Nephron (organoid): ENCODE results near the gene NDUFAF2.

Experiments
- H3K27ac Mint-ChIP-seq, 3 experiments: 2 replicates each; pipeline ENCODE4 v1.8.0; 2020; ENCODE audit warnings: mixed read lengths in 3 of 3, mild to moderate bottlenecking in 2 of 3, moderate library complexity in 1 of 3
- H3K27me3 Mint-ChIP-seq: 2 replicates; pipeline ENCODE4 v1.8.0; 2021; ENCODE audit warnings: low read depth, mild to moderate bottlenecking, moderate library complexity, mixed read lengths
- H3K36me3 Mint-ChIP-seq: 2 replicates; pipeline ENCODE4 v1.8.0; 2020; ENCODE audit warnings: low read depth, mixed read lengths
- H3K4me1 Mint-ChIP-seq: 2 replicates; pipeline ENCODE4 v1.8.0; 2020; ENCODE audit warnings: mixed read lengths
- H3K4me3 Mint-ChIP-seq, 3 experiments: 2 replicates each; pipeline ENCODE4 v1.8.0; 2020; ENCODE audit warnings: mild to moderate bottlenecking in 3 of 3, mixed read lengths in 3 of 3, moderate library complexity in 2 of 3
- H3K9me3 Mint-ChIP-seq: 2 replicates; pipeline ENCODE4 v1.8.0; 2020; ENCODE audit warnings: mixed read lengths
- CTCF ChIP-seq, 3 experiments: fragments of 200-600 bp; sonication (generic); IDR thresholded peaks; one replicate each; pipeline ENCODE4 v1.5.0; 2021; ENCODE audit warnings: antibody characterized with exemption in 3 of 3; ENCODE audit not compliant: unreplicated experiment in 3 of 3

Gene NDUFAF2

GRCh38 chr5:60944904-60945812 lies at the start of gene NDUFAF2, which contains the start of gene ERCC8:
Gene NDUFAF2, plus strand, starts transcription at chr5:60945205. Its CDS starts 51 bp downstream, at chr5:60945256.
Gene ERCC8, minus strand, starts transcription at chr5:60945070. Its CDS starts 62 bp downstream, at chr5:60945008.
- H3K36me3 Mint-ChIP-seq: peaks cover 19% of the 10 kb centered on the region
- H3K4me3 Mint-ChIP-seq: no peak within 1 kb of the TSS
- peaks cover 7% of the 10 kb centered on the region for H3K4me1 Mint-ChIP-seq
- no peaks in the 10 kb centered on the region for H3K27me3 Mint-ChIP-seq
- peak within 1 kb of the TSS; percentile 68 to 76 (median 69) for H3K27ac Mint-ChIP-seq
- peaks cover 13% of the 10 kb centered on the region for H3K9me3 Mint-ChIP-seq
- TF ChIP-seq CTCF (IDR thresholded peaks at IDR 0.05; ENCODE audit: unreplicated experiment in 3 of 3): no peak

DNA sequence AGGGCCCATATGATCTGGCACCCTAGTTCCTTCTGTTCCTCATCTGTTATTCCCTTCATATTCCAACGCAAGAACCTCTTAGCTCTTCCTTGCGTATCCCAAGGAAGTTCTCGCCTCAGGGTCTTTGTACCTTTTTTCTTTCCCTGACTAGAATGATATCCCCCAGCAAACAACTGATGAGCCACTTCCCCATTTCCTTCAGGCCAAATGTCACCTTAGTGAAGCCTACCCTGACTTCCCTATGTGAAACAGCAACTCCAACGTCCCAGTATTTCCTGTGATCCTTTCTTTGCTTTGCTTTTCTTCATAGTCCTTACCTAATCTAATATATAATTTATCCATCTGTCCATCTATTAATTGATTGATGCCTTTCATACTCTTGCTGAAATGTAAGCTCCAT lies 48.0 kb upstream of the NDUFAF2 start:
- H3K4me1 Mint-ChIP-seq: no peaks in the 10 kb centered on the region
- TF ChIP-seq CTCF (IDR thresholded peaks at IDR 0.05; ENCODE audit: unreplicated experiment in 3 of 3): no peak
- peaks cover 33% of the 10 kb centered on the region for H3K36me3 Mint-ChIP-seq
- H3K27ac Mint-ChIP-seq: no peak overlapping the region
- H3K27me3 Mint-ChIP-seq: no peaks in the 10 kb centered on the region
- H3K4me3 Mint-ChIP-seq: no peak overlapping the region
- no peaks in the 10 kb centered on the region for H3K9me3 Mint-ChIP-seq

DNA sequence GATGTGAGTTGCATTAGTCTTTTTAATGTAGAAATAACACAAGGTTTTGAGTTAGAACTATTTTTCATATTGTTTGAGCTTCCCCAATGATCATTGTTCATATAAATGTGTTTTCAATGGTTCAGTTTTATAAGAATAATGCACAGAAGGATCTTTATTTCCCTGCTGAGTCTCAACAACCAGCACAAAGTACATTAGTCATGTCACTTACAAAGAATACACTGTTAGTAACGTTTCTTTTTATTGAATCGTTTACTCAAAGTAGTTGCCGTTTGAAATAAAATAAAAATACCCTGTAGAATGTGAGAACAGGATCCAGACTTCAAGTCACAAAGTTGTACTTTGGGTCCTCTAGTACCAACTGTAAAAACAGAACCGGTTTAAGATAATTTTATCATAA lies 41.6 kb upstream of the NDUFAF2 start:
- Mint-ChIP-seq H3K27me3 (no peaks in the 10 kb centered on the region), H3K9me3 (no peaks in the 10 kb centered on the region), H3K4me1 (no peaks in the 10 kb centered on the region), H3K4me3 (no peak overlapping the region), H3K27ac (no peak overlapping the region), H3K36me3 (peaks cover 10% of the 10 kb centered on the region)
- TF ChIP-seq CTCF (IDR thresholded peaks at IDR 0.05; ENCODE audit: unreplicated experiment in 3 of 3): no peak

DNA sequence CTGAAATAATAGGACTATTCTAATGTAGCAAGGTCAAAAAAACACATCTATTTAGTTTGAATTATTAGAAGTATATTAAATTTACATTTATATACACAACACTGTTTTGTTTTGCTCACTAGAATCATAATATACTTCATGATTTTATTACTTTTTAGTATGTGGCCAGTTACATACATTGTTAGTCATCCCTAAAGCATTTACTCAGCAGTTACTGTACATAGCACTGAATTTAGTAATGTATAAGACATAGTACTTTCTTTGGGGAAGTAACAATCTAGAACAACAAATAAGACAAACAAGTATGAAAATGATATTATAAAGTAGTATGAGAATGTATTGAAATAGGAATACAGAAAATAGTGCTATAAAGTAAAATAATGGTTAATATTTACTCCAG lies 28.4 kb upstream of the NDUFAF2 start:
- Mint-ChIP-seq H3K4me1 (no peaks in the 10 kb centered on the region), H3K4me3 (no peak overlapping the region), H3K27ac (no peak overlapping the region), H3K27me3 (no peaks in the 10 kb centered on the region), H3K9me3 (peaks cover 11% of the 10 kb centered on the region), H3K36me3 (peaks cover 57% of the 10 kb centered on the region)
- no peak for TF ChIP-seq CTCF (IDR thresholded peaks at IDR 0.05; ENCODE audit: unreplicated experiment in 3 of 3)

DNA sequence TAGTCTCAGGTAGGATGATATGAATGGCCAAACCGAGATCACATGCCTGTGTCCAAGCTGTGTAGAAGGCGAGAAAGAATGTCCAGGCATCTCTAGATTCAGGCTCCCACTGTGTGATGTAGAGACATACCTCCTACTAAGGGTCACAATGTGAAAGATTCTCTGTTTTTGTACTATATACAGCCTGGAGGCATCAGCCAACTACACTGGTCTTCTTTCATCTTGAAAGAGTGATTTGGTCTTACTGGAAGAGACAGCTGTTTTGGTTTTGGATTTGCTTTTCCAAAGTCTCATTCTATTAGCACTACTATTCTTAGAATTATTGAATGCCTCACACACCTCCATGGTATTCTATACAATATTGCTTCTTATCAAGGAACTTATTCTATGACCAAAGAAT lies 26.5 kb upstream of the NDUFAF2 start:
- TF ChIP-seq CTCF (IDR thresholded peaks at IDR 0.05; ENCODE audit: unreplicated experiment in 3 of 3): no peak
- H3K4me3 Mint-ChIP-seq: no peak overlapping the region
- peaks cover 5% of the 10 kb centered on the region for H3K9me3 Mint-ChIP-seq
- peaks cover 41% of the 10 kb centered on the region for H3K36me3 Mint-ChIP-seq
- no peak overlapping the region for H3K27ac Mint-ChIP-seq
- H3K4me1 Mint-ChIP-seq: no peaks in the 10 kb centered on the region
- H3K27me3 Mint-ChIP-seq: no peaks in the 10 kb centered on the region

DNA sequence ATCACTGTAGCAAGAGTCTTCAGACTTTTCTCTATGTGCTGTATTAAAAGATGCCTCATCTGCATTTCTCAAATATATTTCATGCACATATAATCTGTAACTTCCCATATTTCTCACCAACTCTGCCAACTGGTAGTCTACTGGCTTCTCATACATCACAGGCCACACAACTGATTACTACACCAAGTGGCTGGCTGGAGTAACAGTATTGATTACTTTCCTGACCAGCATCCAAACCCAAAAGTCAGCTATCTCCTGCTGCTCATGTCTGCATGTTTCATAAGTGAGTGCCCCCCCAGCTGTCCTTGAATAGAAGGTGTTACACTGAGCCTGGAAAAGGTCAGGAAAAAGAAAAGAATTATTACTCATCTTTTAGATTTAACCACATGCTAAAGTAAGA lies 17.6 kb upstream of the NDUFAF2 start:
- TF ChIP-seq CTCF (IDR thresholded peaks at IDR 0.05; ENCODE audit: unreplicated experiment in 3 of 3): no peak
- H3K27ac Mint-ChIP-seq: no peak overlapping the region
- no peak overlapping the region for H3K4me3 Mint-ChIP-seq
- peaks cover 21% of the 10 kb centered on the region for H3K36me3 Mint-ChIP-seq
- peaks cover under 1% of the 10 kb centered on the region for H3K9me3 Mint-ChIP-seq
- H3K4me1 Mint-ChIP-seq: no peaks in the 10 kb centered on the region
- H3K27me3 Mint-ChIP-seq: no peaks in the 10 kb centered on the region
